Endothelial cell of umbilical vein (primary cell): ENCODE measurements around the gene PLPPR4. TPM values are rescaled to one million over a fixed set of nuclear protein-coding genes. Genes with fewer than 3 reads are reported as not detected.

Experiments
- BruUV-seq: library from RNA; stranded (reverse); fragments of 400-500 nt; replicated peaks from 2 replicates; lab custom pipeline; 2021; lab: Mats Ljungman, UMichigan
- CTCF ChIA-PET: fragments of 300-600, 350-600 bp; sonication (Branson Sonifier 250); formaldehyde crosslinking; loops from one replicate; lab custom pipeline; 2021; ENCODE audit warnings: antibody characterized with exemption, inconsistent platforms; lab: Charles Lee
- POLR2A ChIA-PET: fragments of 300-600, 350-600 bp; sonication (Branson Sonifier 250); formaldehyde crosslinking; loops from one replicate; lab custom pipeline; 2021; ENCODE audit warnings: antibody characterized with exemption, inconsistent platforms; lab: Charles Lee
- DNase-seq: peaks from one replicate; pipeline ENCODE4 v3.0.0-alpha.2; 2011; ENCODE audit warnings: low read depth, low spot score
- FAIRE-seq: peaks from 2 replicates; lab custom pipeline; 2011; peaks lifted over from hg19 to GRCh38; lab: Jason Lieb, UNC
- H2AFZ ChIP-seq: 2 replicates; pipeline ENCODE4 v1.6.0; 2012; ENCODE audit warnings: low read depth, low read length, control low read depth, inconsistent platforms
- H3K27ac ChIP-seq: 2 replicates; pipeline ENCODE4 v1.5.1; 2011; ENCODE audit warnings: low read depth, mild to moderate bottlenecking, control low read depth, low read length, moderate library complexity; ENCODE audit not compliant: insufficient read depth
- H3K27me3 ChIP-seq, 2 experiments: 2 replicates each; pipeline versions ENCODE4 v1.6.0 to v1.6.1; 2011; ENCODE audit warnings: low read length in 2 of 2, mixed read lengths in 1 of 2; ENCODE audit not compliant: control insufficient read depth in 2 of 2, insufficient read depth in 2 of 2
- H3K36me3 ChIP-seq, 2 experiments: 2 replicates in 1 of 2; 3 replicates in 1 of 2; pipeline ENCODE4 v1.5.1; 2011; ENCODE audit warnings: low read length in 2 of 2, mild to moderate bottlenecking in 1 of 2, moderate library complexity in 1 of 2; ENCODE audit not compliant: control insufficient read depth in 2 of 2, insufficient read depth in 2 of 2; ENCODE audit errors: extremely low read depth in 1 of 2
- H3K4me1 ChIP-seq: 3 replicates; pipeline ENCODE4 v1.5.1; 2011; ENCODE audit warnings: mild to moderate bottlenecking, low read length; ENCODE audit not compliant: control insufficient read depth, insufficient read depth; ENCODE audit errors: extremely low read depth
- H3K4me2 ChIP-seq: 2 replicates; pipeline ENCODE4 v1.6.1; 2011; ENCODE audit warnings: low read length, control low read depth, mixed read lengths; ENCODE audit not compliant: insufficient read depth
- H3K4me3 ChIP-seq, 3 experiments: fragments of 200-600 bp in 1 of 3; sonication (generic), shearing (Covaris generic) in 1 of 3; replicated peaks in 1 of 3; 2 replicates each; pipeline ENCODE4 v1.5.1; 2011 to 2016; ENCODE audit warnings: control low read depth in 3 of 3, low read length in 3 of 3, mild to moderate bottlenecking in 2 of 3, inconsistent platforms in 1 of 3, low read depth in 1 of 3, moderate library complexity in 1 of 3; ENCODE audit not compliant: insufficient read depth in 1 of 3
- H3K79me2 ChIP-seq: 2 replicates; pipeline ENCODE4 v1.6.0; 2012; ENCODE audit warnings: low read length, inconsistent platforms; ENCODE audit not compliant: control insufficient read depth, insufficient read depth
- H3K9ac ChIP-seq: replicated peaks from 2 replicates; pipeline ENCODE3; 2011; ENCODE audit warnings: low read length, control low read depth; ENCODE audit not compliant: insufficient read depth; ENCODE audit errors: extremely low read depth
- H3K9me1 ChIP-seq: replicated peaks from 3 replicates; pipeline ENCODE4 v1.6.0; 2011; ENCODE audit warnings: mild to moderate bottlenecking, low read length; ENCODE audit not compliant: control insufficient read depth, insufficient read depth; ENCODE audit errors: extremely low read depth
- H3K9me3 ChIP-seq: replicated peaks from 2 replicates; pipeline ENCODE4 v1.5.1; 2012; ENCODE audit warnings: low read length, inconsistent platforms; ENCODE audit not compliant: control insufficient read depth, insufficient read depth
- H4K20me1 ChIP-seq: replicated peaks from 2 replicates; pipeline ENCODE3; 2011; ENCODE audit warnings: mild to moderate bottlenecking, low read length; ENCODE audit not compliant: control insufficient read depth, insufficient read depth; ENCODE audit errors: extremely low read depth
- EZH2 ChIP-seq: IDR thresholded peaks from 2 replicates; pipeline ENCODE4 v1.6.1; 2012; ENCODE audit warnings: borderline replicate concordance, low read depth, mild to moderate bottlenecking, moderate library complexity, low read length, inconsistent platforms; ENCODE audit not compliant: severe bottlenecking
- FOS ChIP-seq: IDR thresholded peaks from 2 replicates; pipeline ENCODE4 v1.6.1; 2011; ENCODE audit warnings: mild to moderate bottlenecking, low read length, moderate library complexity, borderline replicate concordance; ENCODE audit not compliant: insufficient read depth
- GATA2 ChIP-seq: IDR thresholded peaks from 2 replicates; pipeline ENCODE4 v1.7.0; 2011; ENCODE audit warnings: low read depth, mild to moderate bottlenecking, moderate library complexity, mixed read lengths, low read length; ENCODE audit not compliant: insufficient read length, insufficient read depth
- JUN ChIP-seq: IDR thresholded peaks from 2 replicates; pipeline ENCODE4 v1.6.1; 2011; ENCODE audit warnings: borderline replicate concordance, low read depth; ENCODE audit not compliant: insufficient read length, insufficient read depth
- MAX ChIP-seq: IDR thresholded peaks from 2 replicates; pipeline ENCODE4 v1.6.1; 2011; ENCODE audit not compliant: insufficient read depth, insufficient read length
- MYC ChIP-seq: IDR thresholded peaks from one replicate; pipeline ENCODE4 v1.6.1; 2011; ENCODE audit warnings: mild to moderate bottlenecking, low read depth, low read length
- POLR2A ChIP-seq: IDR thresholded peaks from 2 replicates; pipeline ENCODE4 v1.6.1; 2012; ENCODE audit warnings: low read depth, mild to moderate bottlenecking, control low read depth, low read length
- POLR2AphosphoS5 ChIP-seq: IDR thresholded peaks from 2 replicates; pipeline ENCODE4 v1.6.1; 2012; ENCODE audit warnings: low read depth, mild to moderate bottlenecking, control low read depth, low read length, moderate library complexity; ENCODE audit not compliant: insufficient read depth
- dilution Hi-C: fragments of 300-500 bp; cut with MboI; formaldehyde crosslinking; loops from one replicate; pipeline ENCODE4 v1.15.0; 2019; ENCODE audit warnings: low sequenced_read_pairs; ENCODE audit not compliant: extremely low pct_ligation_motif_present
- intact Hi-C: fragments of 100-400 bp; cut with micrococcal nuclease; formaldehyde crosslinking; loops from one replicate; pipeline ENCODE4 v1.10.0; 2022
- polyA plus RNA-seq, 4 experiments: library from polyadenylated mRNA; depleted of rRNA in 3 of 4; stranded (reverse) in 3 of 4; unstranded in 1 of 4; fragments of >200 nt; gene quantifications; 2 replicates each; pipeline versions ENCODE4 v1.2.1 to v1.2.3, GENCODE V29; 2011 to 2012; ENCODE audit warnings: missing spikeins in 1 of 4
- total RNA-seq: library from RNA; stranded (reverse); gene quantifications from 2 replicates; pipeline ENCODE4 v1.2.3, GENCODE V29; 2021
- TF ChIP-seq, protein P1 (sequence below), 2 donors: IDR thresholded peaks; 1 replicate in 1 of 2; 2 replicates in 1 of 2; pipeline ENCODE4 v1.5.1; 2011; ENCODE audit warnings: low read length in 2 of 2, mild to moderate bottlenecking in 2 of 2, moderate library complexity in 2 of 2, control low read depth in 1 of 2, inconsistent platforms in 1 of 2, low read depth in 1 of 2; ENCODE audit not compliant: insufficient read depth in 1 of 2; ENCODE audit errors: extremely low read depth in 1 of 2

The PLPPR4 gene
- total and polyA plus RNA-seq, 2 donors (not counting 3 experiments of a cell fraction or from before 2014, with no cell fraction given) = not detected

DNA sequence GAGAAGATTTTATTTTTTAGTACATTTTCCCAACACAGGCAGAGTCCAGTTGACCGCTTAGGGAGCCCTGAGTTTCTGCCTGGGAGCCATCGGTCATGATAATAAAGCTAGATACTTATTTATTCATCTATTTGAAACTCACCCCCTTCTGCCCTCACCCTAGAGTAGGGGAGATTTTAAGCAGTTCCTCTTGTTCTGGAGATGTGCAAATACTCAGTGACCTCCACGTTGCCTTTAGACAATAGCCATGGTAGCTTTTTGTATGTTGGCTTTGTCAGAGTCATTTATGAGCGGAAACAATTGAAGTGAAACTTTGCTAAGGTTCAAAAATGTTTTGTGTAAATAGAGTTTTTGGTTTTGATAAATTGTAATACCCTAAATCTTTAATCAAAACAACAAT, 45.7 kb upstream of the PLPPR4 start:
- POLR2A ChIA-PET = no interaction called here

More for the DNA sequence above, 45.7 kb upstream of the PLPPR4 start:
- no TSS peak for BruUV-seq
- CTCF ChIA-PET = interaction anchor here (2.5 kb wide), 1 partner anchor 9 kb away, joined by 7 read pairs; no protein-coding TSS in a partner anchor
- H3K4me2 ChIP-seq = no peak overlapping the region
- no peak overlapping the region for H3K9ac ChIP-seq
- H2AFZ ChIP-seq = no peak overlapping the region
- H3K4me3 ChIP-seq = no peak overlapping the region
- H3K4me1 ChIP-seq = no peaks in the 10 kb centered on the region
- FAIRE-seq = no peak
- peaks cover 3 to 6% of the 10 kb centered on the region in 2 experiments for H3K27me3 ChIP-seq
- dilution Hi-C loops = no loop called here
- H3K9me3 ChIP-seq = no peaks in the 10 kb centered on the region
- TF ChIP-seq, protein P1, sequence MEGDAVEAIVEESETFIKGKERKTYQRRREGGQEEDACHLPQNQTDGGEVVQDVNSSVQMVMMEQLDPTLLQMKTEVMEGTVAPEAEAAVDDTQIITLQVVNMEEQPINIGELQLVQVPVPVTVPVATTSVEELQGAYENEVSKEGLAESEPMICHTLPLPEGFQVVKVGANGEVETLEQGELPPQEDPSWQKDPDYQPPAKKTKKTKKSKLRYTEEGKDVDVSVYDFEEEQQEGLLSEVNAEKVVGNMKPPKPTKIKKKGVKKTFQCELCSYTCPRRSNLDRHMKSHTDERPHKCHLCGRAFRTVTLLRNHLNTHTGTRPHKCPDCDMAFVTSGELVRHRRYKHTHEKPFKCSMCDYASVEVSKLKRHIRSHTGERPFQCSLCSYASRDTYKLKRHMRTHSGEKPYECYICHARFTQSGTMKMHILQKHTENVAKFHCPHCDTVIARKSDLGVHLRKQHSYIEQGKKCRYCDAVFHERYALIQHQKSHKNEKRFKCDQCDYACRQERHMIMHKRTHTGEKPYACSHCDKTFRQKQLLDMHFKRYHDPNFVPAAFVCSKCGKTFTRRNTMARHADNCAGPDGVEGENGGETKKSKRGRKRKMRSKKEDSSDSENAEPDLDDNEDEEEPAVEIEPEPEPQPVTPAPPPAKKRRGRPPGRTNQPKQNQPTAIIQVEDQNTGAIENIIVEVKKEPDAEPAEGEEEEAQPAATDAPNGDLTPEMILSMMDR (IDR thresholded peaks at IDR 0.05; ENCODE audit: extremely low read depth in 1 of 2, insufficient read depth in 1 of 2, low read depth in 1 of 2, low read length in 2 of 2) = no peak
- no peak for TF ChIP-seq MAX
- no peak for TF ChIP-seq FOS
- no peak for TF ChIP-seq EZH2
- no peak for TF ChIP-seq MYC
- no peak for TF ChIP-seq POLR2A
- no peak for TF ChIP-seq GATA2
- no peak for TF ChIP-seq POLR2AphosphoS5
- TF ChIP-seq JUN = no peak
- H3K27ac ChIP-seq = no peak overlapping the region
- H3K79me2 ChIP-seq = no peaks in the 10 kb centered on the region
- no peak for DNase-seq
- no peaks in the 10 kb centered on the region for H3K36me3 ChIP-seq
- no peaks in the 10 kb centered on the region for H4K20me1 ChIP-seq
- H3K9me1 ChIP-seq = no peaks in the 10 kb centered on the region
- intact Hi-C loops = no loop called here
